K562 (cell line): ENCODE measurements around the gene NEK5. TPM values are rescaled to one million over a fixed set of nuclear protein-coding genes. Genes with fewer than 3 reads are reported as not detected.

Source experiments
- ATAC-seq: fragments of 200-7000 bp; cut with Tn5 transposase; 3 replicates; pipeline ENCODE4 v1.9.1; 2020; ENCODE audit warnings: moderate library complexity
- BruUV-seq: library from RNA; stranded (reverse); fragments of 400-500 nt; replicated peaks from 2 replicates; lab custom pipeline; 2021; lab: Mats Ljungman, UMichigan
- CTCF ChIA-PET: fragments of 300-600 bp; formaldehyde crosslinking; extraction: SDS; loops from one replicate; lab custom pipeline; 2021; ENCODE audit warnings: low intra/inter-chr PET ratio; lab: Yijun Ruan, JAX
- POLR2A ChIA-PET: fragments of 300-600, 350-650 bp; sonication (Branson Sonifier 250); formaldehyde crosslinking; extraction: SDS; loops from one replicate; lab custom pipeline; 2021; ENCODE audit warnings: antibody characterized with exemption, inconsistent platforms; lab: Yijun Ruan, JAX
- DNase-seq, 4 experiments: peaks; one replicate each; pipeline versions ENCODE4 v3.0.0 to v3.0.0-alpha.2; 2011 to 2018; ENCODE audit warnings: low spot score in 3 of 4, mixed read lengths in 3 of 4; ENCODE audit errors: extremely low read depth in 1 of 4
- FAIRE-seq: peaks from 2 replicates; lab custom pipeline; 2011; peaks lifted over from hg19 to GRCh38; lab: Jason Lieb, UNC
- H2AFZ ChIP-seq: 2 replicates; pipeline ENCODE4 v1.6.0; 2011; ENCODE audit warnings: low read depth, low read length, control low read depth, inconsistent platforms
- H3K27ac ChIP-seq: fragments of 200-600 bp; 3 replicates; pipeline ENCODE4 v1.8.0; 2011; ENCODE audit warnings: low read depth, mild to moderate bottlenecking, control low read depth, inconsistent platforms, low read length, moderate library complexity, mixed read lengths; ENCODE audit errors: extremely low read depth
- H3K27me3 ChIP-seq, 2 experiments: fragments of 300-600 bp in 1 of 2; 2 replicates in 1 of 2; 3 replicates in 1 of 2; pipeline versions ENCODE4 v1.6.0 to v1.8.0; 2011; ENCODE audit warnings: inconsistent platforms in 2 of 2, low read length in 2 of 2, mild to moderate bottlenecking in 1 of 2, mixed read lengths in 1 of 2, moderate library complexity in 1 of 2; ENCODE audit not compliant: control insufficient read depth in 2 of 2, insufficient read depth in 2 of 2
- H3K36me3 ChIP-seq: fragments of 300-600 bp; 3 replicates; pipeline ENCODE4 v1.8.0; 2011; ENCODE audit warnings: mild to moderate bottlenecking, low read length, inconsistent platforms; ENCODE audit not compliant: control insufficient read depth, insufficient read depth
- H3K4me1 ChIP-seq, 2 experiments: fragments of 200-600 bp in 1 of 2; replicated peaks in 1 of 2; 2 replicates in 1 of 2; 3 replicates in 1 of 2; pipeline versions ENCODE4 v1.5.1 to v1.8.0; 2011; ENCODE audit warnings: inconsistent platforms in 2 of 2, low read length in 2 of 2, mild to moderate bottlenecking in 1 of 2, mixed read lengths in 1 of 2, moderate library complexity in 1 of 2; ENCODE audit not compliant: control insufficient read depth in 2 of 2, insufficient read depth in 2 of 2
- H3K4me2 ChIP-seq: 2 replicates; pipeline ENCODE4 v1.6.1; 2011; ENCODE audit warnings: low read length, control low read depth, inconsistent platforms, mixed read lengths; ENCODE audit not compliant: insufficient read depth
- H3K4me3 ChIP-seq: fragments of 200-600 bp; sonication (generic), shearing (Covaris generic); 2 replicates; pipeline ENCODE4 v1.5.1; 2016; ENCODE audit warnings: control low read depth, inconsistent platforms
- H3K79me2 ChIP-seq: fragments of 200-600 bp; 3 replicates; pipeline ENCODE4 v1.8.0; 2011; ENCODE audit warnings: low read length, inconsistent platforms; ENCODE audit not compliant: control insufficient read depth, insufficient read depth
- H3K9ac ChIP-seq, 2 experiments: 2 replicates each; pipeline versions ENCODE4 v1.6.0 to v1.6.1; 2011; ENCODE audit warnings: low read depth in 2 of 2, low read length in 2 of 2, control low read depth in 1 of 2, inconsistent platforms in 1 of 2, mild to moderate bottlenecking in 1 of 2, mixed read lengths in 1 of 2; ENCODE audit not compliant: insufficient read depth in 1 of 2
- H3K9me1 ChIP-seq: one replicate; pipeline ENCODE4 v1.6.0; 2011; ENCODE audit warnings: inconsistent platforms, mild to moderate bottlenecking, low read length, moderate library complexity; ENCODE audit not compliant: control insufficient read depth, insufficient read depth
- H3K9me3 ChIP-seq: replicated peaks from 2 replicates; pipeline ENCODE4 v1.5.1; 2011; ENCODE audit warnings: low read depth, low read length, inconsistent platforms; ENCODE audit not compliant: control insufficient read depth, insufficient read depth
- H4K20me1 ChIP-seq: replicated peaks from 2 replicates; pipeline ENCODE4 v1.6.1; 2011; ENCODE audit warnings: low read length, inconsistent platforms, mixed read lengths; ENCODE audit not compliant: control insufficient read depth, insufficient read depth
- COPS2 ChIP-seq: fragments of 450-650 bp; conservative IDR thresholded peaks from 2 replicates; pipeline ENCODE4 v1.6.1; 2016; ENCODE audit warnings: mild to moderate bottlenecking, moderate library complexity
- EWSR1 ChIP-seq: fragments of 450-650 bp; IDR thresholded peaks from 2 replicates; pipeline ENCODE4 v1.6.1; 2018; ENCODE audit warnings: borderline replicate concordance, mild to moderate bottlenecking, low read depth, moderate library complexity; ENCODE audit not compliant: partially characterized antibody
- HNRNPL ChIP-seq: fragments of 200-400 bp; formaldehyde crosslinking; IDR thresholded peaks from 2 replicates; pipeline ENCODE4 v1.6.1; 2017; ENCODE audit warnings: low read depth, mild to moderate bottlenecking, low read length
- KLF10 ChIP-seq: fragments of 250-450 bp; sonication (Bioruptor Pico); IDR thresholded peaks from 2 replicates; pipeline ENCODE4 v1.6.1; 2021; ENCODE audit warnings: matching md5 sums
- KLF13 ChIP-seq: fragments of 450-650 bp; IDR thresholded peaks from 2 replicates; pipeline ENCODE4 v1.6.1; 2016; ENCODE audit warnings: missing genetic modification characterization, low read depth, mild to moderate bottlenecking, missing compliant biosample characterization, moderate library complexity, borderline replicate concordance
- RBM25 ChIP-seq: fragments of 200-400 bp; formaldehyde crosslinking; IDR thresholded peaks from 2 replicates; pipeline ENCODE4 v1.6.1; 2018; ENCODE audit warnings: low read length, low read depth, moderate library complexity; ENCODE audit not compliant: severe bottlenecking
- SNRNP70 ChIP-seq: fragments of 200-400 bp; formaldehyde crosslinking; optimal IDR thresholded peaks from 2 replicates; pipeline ENCODE3; 2017; ENCODE audit warnings: low read depth, low read length
- TCF15 ChIP-seq: fragments of 250-450 bp; sonication (Bioruptor Pico); IDR thresholded peaks from 2 replicates; pipeline ENCODE4 v1.8.0; 2022; ENCODE audit warnings: moderate library complexity, mild to moderate bottlenecking, inconsistent platforms
- THRAP3 ChIP-seq: fragments of 450-650 bp; IDR thresholded peaks from 2 replicates; pipeline ENCODE4 v1.6.1; 2016; ENCODE audit warnings: mild to moderate bottlenecking, inconsistent platforms, borderline replicate concordance
- TSC22D4 ChIP-seq: fragments of 450-650 bp; IDR thresholded peaks from 2 replicates; pipeline ENCODE4 v1.6.1; 2016; ENCODE audit warnings: missing genetic modification characterization, missing biosample characterization, control low read depth
- ZNF146 ChIP-seq: IDR thresholded peaks from one replicate; pipeline ENCODE4 v1.6.1; 2018; ENCODE audit warnings: missing compliant biosample characterization; ENCODE audit not compliant: unreplicated experiment
- ZNF212 ChIP-seq: fragments of 450-650 bp; formaldehyde crosslinking; IDR thresholded peaks from 2 replicates; pipeline ENCODE4 v1.4.0; 2020; ENCODE audit warnings: mild to moderate bottlenecking
- ZNF512 ChIP-seq: IDR thresholded peaks from 2 replicates; pipeline ENCODE4 v1.6.1; 2016; ENCODE audit warnings: missing genetic modification characterization, missing compliant biosample characterization
- ZNF707 ChIP-seq: fragments of 250-450 bp; sonication (Bioruptor Pico); conservative IDR thresholded peaks from 2 replicates; pipeline ENCODE4 v1.8.0; 2022; ENCODE audit warnings: inconsistent platforms, mild to moderate bottlenecking, moderate library complexity
- ZNF76 ChIP-seq: fragments of 250-450 bp; sonication (Bioruptor Pico); IDR thresholded peaks from 2 replicates; pipeline ENCODE4 v1.4.0; 2020; ENCODE audit warnings: mild to moderate bottlenecking, moderate library complexity, borderline replicate concordance
- WGBS: fragments of 100-300 bp; shearing (Covaris generic); methylation state at CpG from one replicate; pipeline ENCODE4 v1.1.6; 2016; ENCODE audit warnings: low coverage, mixed read lengths; ENCODE audit not compliant: insufficient coverage; ENCODE audit errors: missing lambda C conversion rate; 5-methylcytosine and 5-hydroxymethylcytosine counted together
- in situ Hi-C: fragments of 300-500 bp; cut with MboI; formaldehyde crosslinking; loops from 4 replicates; pipeline ENCODE4 v1.15.0; 2018; ENCODE audit warnings: inconsistent platforms, mixed read lengths
- intact Hi-C: fragments of 100-400 bp; cut with micrococcal nuclease; formaldehyde crosslinking; loops from 2 replicates; pipeline ENCODE4 v1.14.2; 2022
- polyA plus RNA-seq, 8 experiments: library from polyadenylated mRNA; depleted of rRNA in 4 of 8; stranded (reverse) in 5 of 8; unstranded in 3 of 8; fragments of >200 nt; fragmentation: Nextera tagmentation in 2 of 8; fragmentation: Illumina TruSeq in 1 of 8; extraction: Ambion mirVana in 2 of 8; extraction: Trizol in 1 of 8; gene quantifications; 2 replicates each; pipeline versions ENCODE4 v1.2.1 to v1.2.3, GENCODE V29; 2011 to 2014; ENCODE audit warnings: inconsistent platforms in 1 of 8, missing spikeins in 1 of 8
- total RNA-seq, 7 experiments: library from RNA; depleted of rRNA in 6 of 7; stranded (reverse); fragments of >200 nt in 6 of 7; fragmentation: Illumina TruSeq in 2 of 7; extraction: Trizol in 2 of 7; gene quantifications; 2 replicates each; pipeline versions ENCODE4 v1.2.1 to v1.2.3, GENCODE V29; 2011 to 2021; ENCODE audit warnings: low replicate concordance in 1 of 7
- TF ChIP-seq, protein P1 (sequence below): sonication (generic); formaldehyde crosslinking; IDR thresholded peaks from 2 replicates; pipeline ENCODE4 v1.8.0; 2023; ENCODE audit warnings: mild to moderate bottlenecking, missing genetic modification reagents
- TF ChIP-seq, protein P2 (sequence below): sonication (generic); formaldehyde crosslinking; IDR thresholded peaks from 2 replicates; pipeline ENCODE4 v1.8.0; 2022; ENCODE audit warnings: mild to moderate bottlenecking, missing genetic modification reagents

Gene NEK5
- total and polyA plus RNA-seq, 9 of the 15 experiments (the other 6 are each of a cell fraction or from before 2014, with no cell fraction given), result 0.09 to 0.44 (median 0.33) TPM

DNA sequence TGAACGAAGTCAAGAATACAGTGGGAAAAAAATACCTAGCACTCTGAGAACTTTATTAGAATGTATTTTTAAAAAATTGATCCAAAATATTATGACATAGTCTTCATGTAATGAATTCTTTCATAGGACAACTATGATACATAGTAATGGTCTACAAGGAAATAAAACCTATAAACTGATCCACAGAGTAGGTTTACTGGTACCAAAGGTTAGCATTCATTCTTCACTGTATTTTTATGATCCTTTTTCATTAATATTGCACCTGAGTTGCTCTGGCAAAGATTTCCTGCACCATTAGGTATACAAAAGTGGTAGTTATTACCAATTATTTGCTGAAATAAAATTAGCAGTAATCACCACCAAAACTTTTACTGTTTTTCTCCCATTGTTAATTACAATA, 26.3 kb upstream of the NEK5 start (continued):
- TF ChIP-seq ZNF512 (tag) (no peak), ZNF76 (CRISPR knock-in tag) (no peak), THRAP3 (no peak), HNRNPL (no peak)
- TF ChIP-seq, protein P1, sequence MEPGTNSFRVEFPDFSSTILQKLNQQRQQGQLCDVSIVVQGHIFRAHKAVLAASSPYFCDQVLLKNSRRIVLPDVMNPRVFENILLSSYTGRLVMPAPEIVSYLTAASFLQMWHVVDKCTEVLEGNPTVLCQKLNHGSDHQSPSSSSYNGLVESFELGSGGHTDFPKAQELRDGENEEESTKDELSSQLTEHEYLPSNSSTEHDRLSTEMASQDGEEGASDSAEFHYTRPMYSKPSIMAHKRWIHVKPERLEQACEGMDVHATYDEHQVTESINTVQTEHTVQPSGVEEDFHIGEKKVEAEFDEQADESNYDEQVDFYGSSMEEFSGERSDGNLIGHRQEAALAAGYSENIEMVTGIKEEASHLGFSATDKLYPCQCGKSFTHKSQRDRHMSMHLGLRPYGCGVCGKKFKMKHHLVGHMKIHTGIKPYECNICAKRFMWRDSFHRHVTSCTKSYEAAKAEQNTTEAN (CRISPR knock-in tag), result no peak

GRCh38 chr13:52147225-52147624, 18.4 kb upstream of the NEK5 start:
- H3K79me2 ChIP-seq, result no peaks in the 10 kb centered on the region
- H2AFZ ChIP-seq, result no peak overlapping the region
- no TSS peak for BruUV-seq
- TF ChIP-seq KLF10 (CRISPR knock-in tag), result no peak
- TF ChIP-seq, protein P2, sequence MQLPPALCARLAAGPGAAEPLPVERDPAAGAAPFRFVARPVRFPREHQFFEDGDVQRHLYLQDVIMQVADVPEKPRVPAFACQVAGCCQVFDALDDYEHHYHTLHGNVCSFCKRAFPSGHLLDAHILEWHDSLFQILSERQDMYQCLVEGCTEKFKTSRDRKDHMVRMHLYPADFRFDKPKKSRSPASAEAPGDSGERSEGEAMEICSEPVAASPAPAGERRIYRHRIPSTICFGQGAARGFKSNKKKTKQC, result no peak
- TF ChIP-seq RBM25, result peak; percentile 34
- TF ChIP-seq KLF13 (tag), result no peak
- TF ChIP-seq TCF15 (CRISPR knock-in tag), result no peak
- TF ChIP-seq SNRNP70, result no peak
- TF ChIP-seq ZNF707 (CRISPR knock-in tag), result no peak
- TF ChIP-seq ZNF212, result no peak
- no peak for TF ChIP-seq TSC22D4 (tag)
- no peak for TF ChIP-seq EWSR1
- TF ChIP-seq COPS2, result no peak
- TF ChIP-seq ZNF146, result peak; percentile 82
- H4K20me1 ChIP-seq, result no peaks in the 10 kb centered on the region
- H3K27me3 ChIP-seq, result no peaks in the 10 kb centered on the region
- no peak overlapping the region for H3K27ac ChIP-seq
- ChIA-PET POLR2A (interaction anchor here (0.9 kb wide), 1 partner anchor 9 kb away, joined by 3 read pairs; no protein-coding TSS in a partner anchor), CTCF (no interaction called here)
- H3K4me3 ChIP-seq, result no peak overlapping the region
- DNase-seq, result no peak
- no peak overlapping the region for H3K9ac ChIP-seq
- intact Hi-C loops, result no loop called here
- H3K9me3 ChIP-seq, result no peaks in the 10 kb centered on the region
- ATAC-seq, result no peak
- H3K4me2 ChIP-seq, result no peak overlapping the region
- H3K36me3 ChIP-seq, result no peaks in the 10 kb centered on the region
- in situ Hi-C loops, result loop anchor here (25.0 kb wide), 2 partner anchors 710 to 1010 kb away; no protein-coding TSS in a partner anchor
- no peak for FAIRE-seq
- WGBS, result 0% methylated on average over 1 of the region's 1 CpG
- no peaks in the 10 kb centered on the region for H3K9me1 ChIP-seq
- no peaks in the 10 kb centered on the region for H3K4me1 ChIP-seq
